Measurements from ENCODE around the gene CGNL1.
A peak's percentile ranks its signal among the peaks of the same experiment; 100 is the strongest.

The CGNL1 gene

GRCh38 chr15:57386976-57387375 is 10.7 kb downstream of the CGNL1 start:
- no peak for DNase-seq

GRCh38 chr15:57387564-57388076 is 11.3 kb downstream of the CGNL1 start:
- no peak for DNase-seq

GRCh38 chr15:57388464-57388863 is 12.2 kb downstream of the CGNL1 start:
- no peak for DNase-seq

- no peak for DNase-seq
Measured at GRCh38 chr15:57389991-57390390, 13.7 kb downstream of the CGNL1 start.

- no peak for DNase-seq
Measured at GRCh38 chr15:57390583-57390982, 14.3 kb downstream of the CGNL1 start.

- no peak for DNase-seq
Measured at GRCh38 chr15:57391537-57391936, 15.2 kb downstream of the CGNL1 start.

- DNase-seq: no peak
Measured at GRCh38 chr15:57393061-57393460, 16.8 kb downstream of the CGNL1 start.

- peak; percentile 67 for DNase-seq
Measured at GRCh38 chr15:57395292-57395691, 19.0 kb downstream of the CGNL1 start.

GRCh38 chr15:57398336-57398735 is 22.0 kb downstream of the CGNL1 start:
- no peak for DNase-seq

- DNase-seq: no peak
Measured at GRCh38 chr15:57401546-57401945, 25.2 kb downstream of the CGNL1 start.

- DNase-seq: no peak
Measured at GRCh38 chr15:57403017-57403416, 26.7 kb downstream of the CGNL1 start.

- no peak for DNase-seq
Measured at GRCh38 chr15:57403566-57404325, 27.4 kb downstream of the CGNL1 start.

- no peak for DNase-seq
Measured at GRCh38 chr15:57405133-57405532, 28.8 kb downstream of the CGNL1 start.

GRCh38 chr15:57406062-57406772 is 29.9 kb downstream of the CGNL1 start:
- DNase-seq: no peak

- no peak for DNase-seq
Measured at GRCh38 chr15:57410373-57410772, 34.1 kb downstream of the CGNL1 start.

- no peak for DNase-seq
Measured at GRCh38 chr15:57411945-57412768, 35.9 kb downstream of the CGNL1 start.

- DNase-seq: no peak
Measured at GRCh38 chr15:57415602-57416001, 39.3 kb downstream of the CGNL1 start.

- no peak for DNase-seq
Measured at GRCh38 chr15:57418635-57419034, 42.3 kb downstream of the CGNL1 start.

GRCh38 chr15:57419335-57419734 is 43.0 kb downstream of the CGNL1 start:
- DNase-seq: no peak

- DNase-seq: no peak
Measured at GRCh38 chr15:57421110-57421509, 44.8 kb downstream of the CGNL1 start.

- DNase-seq: no peak
Measured at GRCh38 chr15:57421551-57421950, 45.2 kb downstream of the CGNL1 start.

- no peak for DNase-seq
Measured at GRCh38 chr15:57422113-57422754, 45.9 kb downstream of the CGNL1 start.

GRCh38 chr15:57423599-57424140 is 47.4 kb downstream of the CGNL1 start:
- DNase-seq: no peak
